Measurements from ENCODE around the gene GH1.
A peak's percentile ranks its signal among the peaks of the same experiment; 100 is the strongest.
"Not testable (repeated sequence)": the region's sequence is repeated elsewhere in the genome, so short reads cannot be mapped to it uniquely, and the experiment has no call there.

GH1 gene

DNA sequence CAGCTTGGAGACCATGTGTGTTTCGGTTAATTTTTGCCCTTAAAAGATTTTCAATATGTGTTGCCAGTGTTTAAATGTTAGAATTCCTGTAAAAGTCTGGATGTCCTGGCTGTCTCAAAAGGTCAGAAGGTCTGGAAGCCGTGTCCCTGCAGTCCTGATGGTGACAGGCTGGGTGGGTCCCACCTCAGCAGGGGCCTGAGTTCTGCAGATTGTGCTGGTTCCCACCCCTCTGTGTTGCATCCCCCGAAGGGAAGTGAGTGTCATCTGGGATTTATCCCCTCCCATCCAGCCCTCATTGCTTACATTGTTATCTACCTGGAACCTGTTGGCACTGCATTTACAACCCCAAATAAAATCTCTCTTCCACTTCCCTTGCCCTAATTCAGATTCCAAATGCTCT, 24.6 kb downstream of the GH1 start:
- DNase-seq, result not testable (repeated sequence)

DNA sequence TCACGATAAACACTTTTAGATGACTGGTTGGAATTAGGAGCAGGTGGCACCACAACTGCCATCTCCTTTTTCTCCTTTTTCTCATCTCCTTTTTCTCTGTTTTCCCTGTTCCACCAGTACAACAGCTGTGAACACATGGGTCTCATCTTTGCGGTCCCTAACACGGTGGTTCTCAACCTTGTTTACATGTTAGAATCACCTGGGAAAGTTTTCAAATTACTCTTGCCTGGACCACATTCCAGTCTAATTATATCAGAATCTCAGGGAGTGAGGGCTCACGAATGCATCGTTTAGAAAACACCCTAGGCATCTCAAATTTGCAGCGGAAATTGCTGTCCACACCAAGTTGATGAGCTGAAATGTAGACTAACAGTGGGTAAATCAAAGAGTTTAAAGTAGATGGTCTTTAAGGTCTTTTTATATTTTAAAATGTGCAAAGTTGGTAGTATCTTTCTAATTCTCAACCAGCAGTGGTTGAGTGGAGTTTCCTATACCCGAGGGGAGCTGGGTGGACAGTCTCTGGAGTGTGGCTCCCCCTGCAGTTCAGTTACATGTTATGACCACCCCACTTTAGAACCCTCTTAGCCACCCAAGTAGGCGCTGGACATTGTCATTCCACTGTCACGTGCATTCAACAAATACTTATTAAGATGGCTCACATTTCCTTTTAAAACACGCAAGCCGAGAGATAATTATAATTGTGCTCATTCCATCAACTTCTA, 26.2 kb downstream of the GH1 start:
- not testable (repeated sequence) for DNase-seq

DNA sequence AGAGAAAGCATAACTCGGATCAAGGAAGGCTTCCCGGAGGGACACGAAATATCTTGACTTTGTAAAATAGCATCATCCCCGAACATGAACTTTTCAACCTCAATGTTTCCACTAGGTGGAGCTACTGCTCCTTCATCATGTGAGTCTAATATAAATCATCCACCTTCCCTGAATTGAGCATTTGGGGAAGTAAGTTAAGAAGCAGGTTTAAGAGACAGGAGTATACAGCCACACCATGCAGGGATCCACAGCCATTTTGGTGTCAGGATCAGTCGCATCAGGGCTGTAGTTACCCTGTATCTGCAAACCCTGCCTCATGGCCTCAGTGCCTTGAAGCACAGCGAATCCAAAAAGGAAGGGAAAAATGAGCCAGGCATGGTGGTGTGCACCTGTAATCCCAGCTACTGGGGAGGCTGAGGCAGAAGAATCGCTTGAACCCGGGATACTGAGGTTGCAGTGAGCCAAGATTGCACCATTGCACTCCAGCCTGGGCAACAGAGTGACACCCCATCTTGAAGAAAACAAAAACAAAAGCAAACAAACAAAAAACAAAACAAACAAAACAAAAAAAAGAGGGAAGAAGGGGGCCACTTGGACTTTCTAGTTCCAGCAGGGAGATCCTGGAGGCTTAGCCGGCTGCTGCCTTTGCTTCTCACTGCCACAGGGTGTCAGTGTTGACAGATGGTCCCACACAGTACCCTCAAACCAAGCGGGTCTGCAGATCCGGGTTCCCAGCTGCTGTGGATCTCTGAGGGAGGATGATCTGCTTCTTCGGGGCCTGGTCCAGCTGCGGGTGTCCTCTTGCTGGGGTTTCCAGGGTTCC, 29.4 kb downstream of the GH1 start:
- peak; percentile 21 for DNase-seq

DNA sequence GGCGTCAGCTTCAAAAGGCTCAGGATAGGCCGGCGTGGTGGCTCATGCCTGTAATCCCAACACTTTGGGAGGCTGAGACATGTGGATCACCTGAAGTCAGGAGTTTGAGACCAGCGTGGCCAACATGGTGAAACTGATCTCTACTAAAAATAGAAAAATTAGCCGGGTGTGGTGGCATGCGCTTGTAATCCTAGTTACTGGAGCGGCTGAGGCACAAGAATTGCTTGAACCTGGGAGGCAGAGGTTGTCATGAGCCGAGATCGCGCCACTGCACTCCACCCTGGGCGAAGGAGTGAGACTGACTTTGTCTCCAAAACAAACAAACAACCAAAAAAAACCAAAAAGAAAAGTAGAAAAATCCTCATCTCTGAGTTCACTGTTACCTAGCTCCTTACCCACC, 33.5 kb downstream of the GH1 start:
- not testable (repeated sequence) for DNase-seq

DNA sequence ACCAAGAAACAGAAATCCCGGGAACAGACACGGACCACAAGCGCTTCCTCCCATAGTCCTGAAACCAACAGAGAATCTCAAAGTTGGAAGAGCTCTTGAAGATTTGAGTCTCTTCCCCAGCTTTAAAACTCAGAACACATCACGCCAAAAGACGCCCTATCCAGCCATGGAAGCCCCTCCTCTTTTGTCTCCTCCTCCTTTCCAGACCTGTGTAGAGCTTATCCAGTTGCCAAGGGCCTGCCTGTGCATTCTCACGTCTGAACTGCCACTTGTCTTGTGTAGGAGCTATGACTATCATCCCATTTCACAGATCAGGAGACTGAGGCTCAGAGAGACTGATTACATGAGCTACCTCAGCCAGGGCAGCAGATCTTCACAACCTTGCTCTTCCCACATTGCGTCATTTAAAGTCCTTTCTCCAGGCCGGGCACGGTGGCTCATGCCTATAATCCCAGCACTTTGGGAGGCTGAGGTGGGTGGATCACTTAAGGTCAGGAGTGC, 36.0 kb downstream of the GH1 start:
- not testable (repeated sequence) for DNase-seq

DNA sequence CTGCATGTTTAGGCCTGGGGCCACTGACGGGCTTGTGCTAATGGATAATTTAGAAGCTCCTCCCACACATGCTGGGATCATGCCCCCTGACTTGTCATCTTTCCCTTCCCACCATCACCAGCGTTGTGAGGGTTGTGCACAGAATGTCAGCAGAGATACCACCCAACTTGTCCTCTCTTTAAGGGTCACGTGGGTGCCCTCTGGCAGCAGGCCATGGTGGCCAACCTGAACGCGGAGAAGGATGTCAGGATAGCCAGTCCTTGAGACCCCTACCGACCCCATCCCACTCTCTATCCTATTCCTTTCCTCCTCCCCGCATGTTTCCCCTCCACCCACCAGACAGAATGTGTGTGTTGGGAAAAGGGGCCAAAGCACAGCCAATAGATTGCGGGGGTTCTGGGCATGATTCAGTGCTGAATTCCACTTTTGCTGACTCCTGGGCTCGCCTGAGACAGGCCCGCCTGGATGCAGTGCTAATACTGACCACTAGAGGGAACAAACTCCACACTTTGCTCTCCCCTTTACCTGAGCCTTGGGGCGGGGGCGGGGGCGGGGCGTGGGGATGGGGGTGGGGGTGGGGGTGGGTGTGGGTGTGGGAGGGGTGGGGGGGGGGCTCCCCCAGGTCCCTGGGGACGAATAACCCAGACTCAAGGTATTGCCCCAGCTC, 36.6 kb downstream of the GH1 start, which contains the start of gene GH2:
Gene GH2, minus strand, starts transcription at position 10 of the 667 bp plus-strand sequence. CDS start 143 bp downstream, outside the sequence.
- peak; percentile 39 for DNase-seq

DNA sequence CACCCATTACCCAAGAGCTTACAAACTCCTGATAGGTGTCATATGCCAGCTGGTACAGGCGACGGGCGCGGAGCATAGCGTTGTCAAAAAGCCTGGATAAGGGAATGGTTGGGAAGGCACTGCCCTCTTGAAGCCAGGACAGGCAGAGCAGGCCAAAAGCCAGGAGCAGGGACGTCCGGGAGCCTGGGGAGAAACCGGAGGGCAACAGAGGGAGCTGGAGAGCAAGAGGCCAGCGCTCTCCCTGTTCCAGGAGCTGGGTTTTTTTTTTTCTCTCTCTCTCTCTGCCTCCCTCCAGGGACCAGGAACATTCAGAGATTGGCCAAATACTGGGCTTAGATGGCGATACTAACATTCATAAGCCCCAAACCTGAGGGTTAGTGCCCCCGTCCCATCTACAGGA, 37.3 kb downstream of the GH1 start:
- DNase-seq, result not testable (repeated sequence)

DNA sequence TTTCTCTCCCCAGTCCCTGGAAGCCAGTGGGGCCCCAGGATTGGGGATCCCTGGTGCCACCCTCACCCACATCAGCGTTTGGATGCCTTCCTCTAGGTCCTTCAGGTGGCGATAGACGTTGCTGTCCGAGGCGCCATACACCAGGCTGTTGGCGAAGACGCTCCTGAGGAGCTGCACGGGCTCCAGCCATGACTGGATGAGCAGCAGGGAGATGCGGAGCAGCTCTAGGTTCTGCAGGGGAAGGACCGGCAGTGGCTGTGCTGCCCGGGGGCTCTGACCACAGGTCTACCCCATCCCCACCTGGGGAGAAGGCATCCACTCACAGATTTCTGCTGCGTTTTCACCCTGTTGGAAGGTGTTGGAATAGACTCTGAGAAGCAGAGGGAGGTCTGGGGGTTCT, 37.9 kb downstream of the GH1 start:
- DNase-seq, result no peak

DNA sequence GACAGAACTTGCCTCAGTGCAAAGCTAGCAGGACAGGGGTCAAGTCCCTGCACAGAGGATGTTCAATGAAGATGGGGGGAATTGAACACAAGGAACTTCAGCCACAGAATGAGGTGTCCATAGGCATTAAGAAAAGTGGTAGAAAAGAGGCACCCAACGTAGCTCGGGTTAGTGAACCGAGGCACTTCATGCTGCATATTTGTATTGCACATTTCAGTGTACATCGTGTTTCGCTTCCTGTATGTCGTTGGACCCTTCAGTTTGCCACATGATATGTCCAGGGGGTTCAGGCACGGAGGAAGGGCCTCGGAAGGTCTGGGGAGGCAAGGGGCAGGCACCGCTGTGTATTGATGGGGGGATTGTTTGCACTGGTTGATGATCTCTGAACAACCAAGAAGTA, 40.2 kb downstream of the GH1 start:
- not testable (repeated sequence) for DNase-seq

DNA sequence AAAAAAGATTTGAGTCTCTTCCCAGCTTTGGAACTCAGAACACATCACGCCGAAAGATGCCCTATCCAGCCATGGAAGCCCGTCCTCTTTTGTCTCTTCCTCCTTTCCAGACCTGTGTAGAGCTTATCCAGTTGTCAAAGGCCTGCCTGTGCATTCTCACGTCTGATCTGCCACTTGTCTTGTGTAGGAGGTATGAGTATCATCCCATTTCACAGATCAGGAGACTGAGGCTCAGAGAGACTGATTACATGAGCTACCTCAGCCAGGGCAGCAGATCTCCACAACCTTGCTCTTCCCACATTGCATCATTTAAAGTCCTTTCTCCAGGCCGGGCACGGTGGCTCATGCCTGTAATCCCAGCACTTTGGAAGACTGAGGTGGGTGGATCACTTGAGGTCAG, 43.9 kb downstream of the GH1 start:
- not testable (repeated sequence) for DNase-seq

DNA sequence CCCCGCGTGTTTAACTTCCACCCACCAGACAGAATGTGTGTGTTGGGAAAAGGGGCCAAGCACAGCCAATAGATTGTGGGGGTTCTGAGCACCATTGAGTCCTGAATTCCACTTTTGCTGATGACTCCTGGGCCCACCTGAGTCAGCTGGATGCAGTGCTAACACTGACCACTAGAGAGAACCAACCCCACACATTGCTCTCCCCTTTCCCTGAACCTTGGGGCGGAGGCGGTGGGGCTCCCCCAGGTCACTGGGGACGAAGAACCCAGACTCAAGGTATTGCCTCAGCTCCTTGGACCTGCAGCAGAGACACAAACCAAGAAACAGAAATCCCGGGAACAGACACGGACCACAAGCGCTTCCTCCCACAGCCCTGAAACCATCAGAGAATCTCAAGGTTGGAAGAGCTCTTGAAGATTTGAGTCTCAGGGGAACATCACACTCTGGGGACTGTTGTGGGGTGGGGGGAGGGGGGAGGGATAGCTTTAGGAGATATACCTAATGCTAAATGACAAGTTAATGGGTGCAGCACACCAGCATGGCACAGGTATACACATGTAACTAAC, 44.5 kb downstream of the GH1 start:
- not testable (repeated sequence) for DNase-seq

DNA sequence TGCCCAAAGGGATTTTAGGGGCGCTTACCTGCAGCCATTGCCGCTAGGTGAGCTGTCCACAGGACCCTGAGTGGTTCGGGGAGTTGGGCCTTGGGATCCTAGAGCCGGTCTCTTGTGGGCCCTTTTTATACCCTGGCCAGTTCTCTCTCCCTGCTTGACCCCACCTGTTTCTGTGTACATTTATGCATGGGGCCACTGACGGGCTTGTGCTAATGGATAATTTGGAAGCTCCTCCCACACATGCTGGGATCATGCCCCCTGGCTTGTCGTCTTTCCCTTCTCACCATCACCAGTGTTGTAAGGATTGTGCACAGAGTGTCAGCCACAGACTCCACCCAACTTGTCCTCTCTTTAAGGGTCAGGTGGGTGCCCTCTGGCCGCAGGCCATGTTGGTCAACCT, 45.1 kb downstream of the GH1 start, which contains the start of gene CSH2:
Gene CSH2, minus strand, starts transcription at position 101 of the 400 bp plus-strand sequence. Its CDS starts 63 bp downstream, at position 38.
- not testable (repeated sequence) for DNase-seq

DNA sequence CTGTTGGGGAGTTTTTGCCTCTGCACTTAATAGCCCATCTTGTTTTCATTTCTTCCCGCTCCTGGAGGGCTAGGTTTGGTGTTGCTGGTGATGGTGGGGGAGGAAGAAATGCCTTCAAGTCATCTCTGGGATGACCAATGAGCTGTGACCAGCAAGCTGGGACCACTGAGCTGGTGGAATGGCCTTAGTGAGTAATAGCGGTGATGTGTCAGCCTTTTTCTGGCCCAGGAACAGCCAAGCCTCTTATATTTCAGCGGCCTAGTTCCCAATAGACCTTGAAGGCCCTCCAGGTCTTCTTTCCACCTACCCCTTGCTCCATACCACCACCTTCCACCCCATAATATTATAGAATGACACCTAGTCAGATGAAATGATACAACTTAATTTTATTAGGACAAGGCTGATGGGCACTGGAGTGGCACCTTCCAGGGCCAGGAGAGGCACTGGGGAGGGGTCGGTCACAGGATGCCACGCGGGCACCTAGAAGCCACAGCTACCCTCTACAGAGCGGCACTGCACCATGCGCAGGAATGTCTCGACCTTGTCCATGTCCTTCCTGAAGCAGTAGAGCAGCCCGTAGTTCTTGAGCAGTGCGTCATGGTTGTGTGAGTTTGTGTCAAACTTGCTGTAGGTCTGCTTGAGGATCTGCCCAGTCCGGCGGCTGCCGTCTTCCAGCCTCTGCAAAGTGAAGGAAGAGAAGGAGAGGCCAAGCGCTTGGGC, 46.8 kb downstream of the GH1 start:
- not testable (repeated sequence) for DNase-seq

DNA sequence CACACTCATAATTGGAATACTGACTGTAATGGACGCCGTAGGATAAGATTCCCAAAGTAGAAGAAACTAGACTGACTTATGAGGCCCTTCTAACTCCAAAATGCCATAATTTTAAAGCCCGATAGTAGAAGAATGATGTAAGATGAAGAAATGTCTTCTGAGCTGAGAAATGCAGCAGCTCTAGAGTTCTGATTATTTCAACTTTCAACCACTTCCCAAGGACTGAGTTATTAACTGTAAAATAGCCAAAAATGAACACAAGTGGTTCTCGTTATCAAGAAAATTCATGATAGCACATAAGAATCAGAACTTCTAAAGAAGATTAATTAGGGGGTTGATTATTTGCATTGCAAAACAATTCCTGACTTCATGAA, 48.4 kb downstream of the GH1 start:
- not testable (repeated sequence) for DNase-seq

DNA sequence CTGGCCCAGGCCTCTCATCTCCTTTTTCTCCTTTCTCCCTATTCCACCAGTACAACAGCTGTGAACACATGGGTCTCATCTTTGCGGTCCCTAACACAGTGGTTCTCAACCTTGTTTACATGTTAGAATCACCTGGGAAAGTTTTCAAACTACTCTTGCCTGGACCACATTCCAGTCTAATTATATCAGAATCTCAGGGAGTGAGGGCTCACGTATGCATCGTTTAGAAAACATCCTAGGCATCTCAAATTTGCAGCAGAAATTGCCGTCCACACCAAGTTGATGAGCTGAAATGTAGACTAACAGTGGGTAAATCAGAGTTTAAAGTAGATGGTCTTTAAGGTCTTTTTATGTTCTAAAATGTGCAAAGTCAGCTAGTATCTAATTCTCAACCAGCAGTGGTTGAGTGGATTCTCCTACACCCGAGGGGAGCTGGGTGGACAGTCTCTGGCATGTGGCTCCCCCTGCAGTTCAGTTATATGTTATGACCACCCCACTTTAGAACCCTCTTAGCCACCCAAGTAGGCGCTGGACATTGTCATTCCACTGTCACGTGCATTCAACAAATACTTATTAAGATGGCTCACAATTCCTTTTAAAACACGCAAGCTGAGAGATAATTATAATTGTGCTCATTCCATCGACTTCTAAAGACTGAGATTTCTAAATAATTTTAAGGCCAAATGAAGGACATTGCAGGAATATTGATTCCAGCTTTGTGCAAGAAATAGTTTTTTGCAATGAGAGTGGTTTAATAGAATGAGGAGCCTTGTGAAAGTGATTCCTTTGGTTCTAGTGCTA, 48.9 kb downstream of the GH1 start:
- not testable (repeated sequence) for DNase-seq
